ENCODE measurements around the gene EHMT1.
"Not testable (repeated sequence)": the region's sequence is repeated elsewhere in the genome, so short reads cannot be mapped to it uniquely, and the experiment has no call there.

The EHMT1 gene

DNA sequence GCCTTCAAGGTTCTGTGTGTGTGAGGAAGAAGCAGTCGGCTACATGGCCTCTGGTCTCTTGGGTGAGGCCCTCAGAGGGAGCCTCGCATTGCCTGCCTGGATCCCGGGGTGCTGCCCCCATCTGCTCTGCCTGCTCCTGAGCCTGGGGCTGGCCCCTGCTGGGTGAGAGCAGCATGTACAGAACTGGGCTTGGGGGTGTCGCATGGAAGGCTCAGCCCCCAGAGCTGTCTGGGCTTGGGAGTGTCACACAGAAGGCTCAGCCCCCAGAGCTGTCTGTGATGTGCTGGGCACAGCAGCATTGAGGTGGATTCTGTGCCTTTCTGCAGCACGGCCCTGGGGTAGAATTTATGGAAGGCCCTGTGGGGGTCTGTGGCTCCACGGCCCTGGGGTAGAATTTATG, 265.2 kb downstream of the EHMT1 start:
- H3K4me3 ChIP-seq (ENCODE audit: low read depth, low read length); DNase-seq (ENCODE audit: low read depth): not testable (repeated sequence)

- not testable (repeated sequence) for DNase-seq (ENCODE audit: low read depth); H3K4me3 ChIP-seq (ENCODE audit: low read depth, low read length)
These were observed 265.7 kb downstream of the EHMT1 start for GRCh38 chr9:137884547-137884946.

DNA sequence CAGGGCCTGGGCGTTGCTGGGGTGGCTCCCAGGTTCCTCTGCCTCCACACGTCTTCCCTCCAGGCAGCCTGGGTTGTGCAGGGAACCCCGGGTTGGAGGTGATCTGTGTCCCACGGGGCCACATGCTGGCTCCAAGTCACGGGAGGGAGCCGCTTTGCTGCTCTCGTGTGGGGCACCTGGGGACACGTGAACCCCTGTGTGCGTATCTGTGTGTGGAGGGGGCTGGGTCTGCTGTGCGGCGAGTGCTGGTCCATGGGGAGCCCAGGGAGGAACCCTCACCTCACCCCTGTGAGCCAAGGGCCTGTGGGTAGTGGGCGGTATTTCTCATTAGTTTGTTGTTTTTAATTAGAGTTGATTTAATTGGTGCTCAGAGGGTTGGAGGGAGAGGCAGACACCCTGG, 266.3 kb downstream of the EHMT1 start:
- DNase-seq (ENCODE audit: low read depth); H3K4me3 ChIP-seq (ENCODE audit: low read depth, low read length): not testable (repeated sequence)

Data from skeletal muscle cell (primary cell).